ENCODE results near the gene SYVN1.
"Not testable (repeated sequence)": the region's sequence is repeated elsewhere in the genome, so short reads cannot be mapped to it uniquely, and the experiment has no call there.

The SYVN1 gene

GRCh38 chr11:65150509-65151299 is 16.4 kb upstream of the SYVN1 start:
- 71 to 78% methylated on average over 9 of the region's 12 CpGs for WGBS, 2 experiments (ENCODE audit: insufficient coverage in 2 of 2)
- no peak overlapping the region for H3K4me3 ChIP-seq (ENCODE audit: extremely low read depth, insufficient read depth, low read length, poor library complexity, severe bottlenecking)
- H3K4me1 ChIP-seq (ENCODE audit: control insufficient read depth, insufficient read depth, low read length, poor library complexity, severe bottlenecking) = peaks cover 6% of the 10 kb centered on the region

GRCh38 chr11:65150131-65150508 is 15.8 kb upstream of the SYVN1 start:
- WGBS, 2 experiments (ENCODE audit: insufficient coverage in 2 of 2) = 84 to 97% methylated on average over 4 to 8 of the region's 10 CpGs
- peaks cover 13% of the 10 kb centered on the region for H3K9me3 ChIP-seq (ENCODE audit: control insufficient read depth, low read length)
- not testable (repeated sequence) for H3K27ac ChIP-seq (ENCODE audit: low read depth, low read length, severe bottlenecking); H3K4me3 ChIP-seq (ENCODE audit: extremely low read depth, insufficient read depth, low read length, poor library complexity, severe bottlenecking); H3K4me1 ChIP-seq (ENCODE audit: control insufficient read depth, insufficient read depth, low read length, poor library complexity, severe bottlenecking); H3K36me3 ChIP-seq (ENCODE audit: control insufficient read depth, insufficient read depth, low read length)

More at GRCh38 chr11:65150509-65151299, 16.4 kb upstream of the SYVN1 start:
- H3K9me3 ChIP-seq (ENCODE audit: control insufficient read depth, low read length) = peaks cover 13% of the 10 kb centered on the region
- no peak overlapping the region for H3K27ac ChIP-seq (ENCODE audit: low read depth, low read length, severe bottlenecking)
- H3K36me3 ChIP-seq (ENCODE audit: control insufficient read depth, insufficient read depth, low read length) = no peaks in the 10 kb centered on the region

GRCh38 chr11:65148657-65149056 is 14.3 kb upstream of the SYVN1 start:
- no peak overlapping the region for H3K27ac ChIP-seq (ENCODE audit: low read depth, low read length, severe bottlenecking)
- H3K36me3 ChIP-seq (ENCODE audit: control insufficient read depth, insufficient read depth, low read length) = no peaks in the 10 kb centered on the region
- peaks cover 6% of the 10 kb centered on the region for H3K4me1 ChIP-seq (ENCODE audit: control insufficient read depth, insufficient read depth, low read length, poor library complexity, severe bottlenecking)
- no peak overlapping the region for H3K4me3 ChIP-seq (ENCODE audit: extremely low read depth, insufficient read depth, low read length, poor library complexity, severe bottlenecking)
- H3K9me3 ChIP-seq (ENCODE audit: control insufficient read depth, low read length) = peaks cover 13% of the 10 kb centered on the region
- WGBS, 2 experiments (ENCODE audit: insufficient coverage in 2 of 2) = 85% methylated on average over 2 to 5 of the region's 5 CpGs

DNA sequence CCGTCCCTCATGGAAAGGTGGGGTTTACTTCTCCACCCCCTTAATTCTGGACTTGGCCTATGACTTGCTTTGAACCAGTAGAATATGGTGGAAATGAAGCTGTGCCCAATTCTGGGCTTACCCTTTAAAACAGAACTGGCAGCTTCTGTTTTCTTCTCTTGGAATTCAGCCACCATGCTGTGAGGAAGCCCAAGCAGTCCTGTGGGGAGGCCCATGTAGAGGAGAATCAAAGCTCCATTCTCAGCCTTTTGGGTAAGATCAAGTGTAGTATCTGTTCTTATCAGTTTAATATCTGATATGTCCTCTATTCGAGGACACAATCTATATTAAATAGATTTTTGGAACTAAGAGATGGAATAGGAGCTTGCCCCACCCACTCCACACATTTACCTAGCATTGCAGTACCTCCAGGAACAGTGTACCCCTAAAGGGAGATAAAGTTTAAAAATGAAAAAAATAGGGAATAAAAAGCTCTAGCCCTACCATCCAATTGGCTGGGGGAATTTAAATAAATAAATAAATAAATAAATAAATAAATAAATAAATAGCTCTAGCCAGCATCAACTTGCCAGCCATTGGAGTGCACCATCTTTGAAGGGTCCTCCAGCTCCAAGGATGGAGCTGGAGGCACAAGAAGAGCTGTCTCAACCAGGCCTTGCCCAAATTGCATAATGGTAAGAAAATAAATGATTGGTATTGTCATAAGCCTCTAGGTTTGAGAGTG is 13.2 kb upstream of the SYVN1 start:
- Histone ChIP-seq H3K4me3 (ENCODE audit: extremely low read depth, insufficient read depth, low read length, poor library complexity, severe bottlenecking) (no peak overlapping the region), H3K27ac (ENCODE audit: low read depth, low read length, severe bottlenecking) (no peak overlapping the region), H3K36me3 (ENCODE audit: control insufficient read depth, insufficient read depth, low read length) (no peaks in the 10 kb centered on the region), H3K4me1 (ENCODE audit: control insufficient read depth, insufficient read depth, low read length, poor library complexity, severe bottlenecking) (peaks cover 6% of the 10 kb centered on the region), H3K9me3 (ENCODE audit: control insufficient read depth, low read length) (peaks cover 13% of the 10 kb centered on the region)
- WGBS, 2 experiments (ENCODE audit: insufficient coverage in 2 of 2) = no CpG with 5 or more reads among the region's 2 CpGs

DNA sequence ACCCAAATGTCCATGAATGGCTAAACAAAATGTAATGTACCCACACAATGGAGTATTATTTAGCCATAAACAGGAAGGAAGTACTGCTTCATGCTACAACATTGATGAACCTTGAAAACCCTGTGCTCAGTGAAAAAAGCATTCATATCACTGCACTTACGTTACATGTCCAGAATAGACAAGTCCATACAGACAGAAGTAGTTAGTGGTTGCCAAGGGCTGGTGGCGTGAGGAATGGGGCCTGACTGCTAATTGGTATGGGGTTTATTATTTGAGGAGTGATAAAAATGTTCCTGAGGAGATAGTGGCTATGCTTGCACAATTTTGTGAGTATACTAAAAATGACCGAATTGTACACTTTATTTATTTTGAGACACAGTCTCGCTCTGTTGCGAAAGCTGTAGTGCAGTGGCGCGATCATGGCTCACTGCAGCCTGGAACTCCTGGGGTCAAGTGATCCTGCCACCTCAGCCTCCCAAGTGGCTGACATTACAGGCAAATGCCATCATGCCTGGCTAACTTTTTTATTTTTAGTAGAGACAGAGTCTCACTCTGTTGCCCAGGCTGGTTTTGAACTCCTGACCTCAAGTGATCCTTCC is 7.7 kb upstream of the SYVN1 start:
- Histone ChIP-seq H3K9me3 (ENCODE audit: control insufficient read depth, low read length) (peaks cover 8% of the 10 kb centered on the region), H3K36me3 (ENCODE audit: control insufficient read depth, insufficient read depth, low read length) (no peaks in the 10 kb centered on the region), H3K4me3 (ENCODE audit: extremely low read depth, insufficient read depth, low read length, poor library complexity, severe bottlenecking) (no peak overlapping the region), H3K27ac (ENCODE audit: low read depth, low read length, severe bottlenecking) (no peak overlapping the region), H3K4me1 (ENCODE audit: control insufficient read depth, insufficient read depth, low read length, poor library complexity, severe bottlenecking) (no peaks in the 10 kb centered on the region)
- 91 to 93% methylated on average over 6 of the region's 7 CpGs for WGBS, 2 experiments (ENCODE audit: insufficient coverage in 2 of 2)

DNA sequence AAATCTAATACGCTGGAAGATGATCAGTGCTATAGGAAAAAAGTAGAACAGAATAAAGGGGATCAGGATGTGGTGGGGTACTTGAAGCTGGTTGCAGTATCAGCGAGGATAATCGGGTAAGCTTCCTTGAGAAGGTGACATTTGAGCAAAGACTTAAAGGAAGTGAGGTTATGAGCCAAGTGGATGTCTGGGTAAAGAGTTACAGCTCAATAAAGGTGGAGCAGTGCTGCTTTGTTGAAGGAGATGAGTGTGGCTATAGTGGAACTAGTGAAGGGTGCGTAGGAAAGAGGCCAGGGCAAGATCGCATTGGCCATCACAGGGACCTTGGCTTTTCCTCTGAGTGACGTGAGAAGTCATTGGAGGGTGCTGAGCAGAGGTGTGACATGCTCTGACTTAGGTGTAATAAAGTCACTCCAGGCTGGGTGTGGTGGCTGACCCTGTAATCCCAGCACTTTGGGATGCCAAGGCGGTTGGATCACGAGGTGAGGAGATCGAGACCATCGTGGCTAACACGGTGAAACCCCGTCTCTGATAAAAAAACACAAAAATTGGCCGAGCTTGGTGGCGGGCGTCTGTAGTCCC is 2.3 kb upstream of the SYVN1 start:
- Histone ChIP-seq H3K27ac (ENCODE audit: low read depth, low read length, severe bottlenecking) (no peak overlapping the region), H3K4me3 (ENCODE audit: extremely low read depth, insufficient read depth, low read length, poor library complexity, severe bottlenecking) (no peak overlapping the region), H3K4me1 (ENCODE audit: control insufficient read depth, insufficient read depth, low read length, poor library complexity, severe bottlenecking) (peaks cover 9% of the 10 kb centered on the region), H3K9me3 (ENCODE audit: control insufficient read depth, low read length) (no peaks in the 10 kb centered on the region), H3K36me3 (ENCODE audit: control insufficient read depth, insufficient read depth, low read length) (peaks cover 15% of the 10 kb centered on the region)
- WGBS, 2 experiments (ENCODE audit: insufficient coverage in 2 of 2) = 89 to 90% methylated on average over 14 to 15 of the region's 15 CpGs

GRCh38 chr11:65135633-65136145 is 1.4 kb upstream of the SYVN1 start:
- 70 to 76% methylated on average over 8 to 9 of the region's 11 CpGs for WGBS, 2 experiments (ENCODE audit: insufficient coverage in 2 of 2)
- peaks cover 9% of the 10 kb centered on the region for H3K4me1 ChIP-seq (ENCODE audit: control insufficient read depth, insufficient read depth, low read length, poor library complexity, severe bottlenecking)
- H3K36me3 ChIP-seq (ENCODE audit: control insufficient read depth, insufficient read depth, low read length) = peaks cover 24% of the 10 kb centered on the region
- peak overlapping the region; percentile 98 for H3K27ac ChIP-seq (ENCODE audit: low read depth, low read length, severe bottlenecking)
- no peaks in the 10 kb centered on the region for H3K9me3 ChIP-seq (ENCODE audit: control insufficient read depth, low read length)
- peak overlapping the region; percentile 99 for H3K4me3 ChIP-seq (ENCODE audit: extremely low read depth, insufficient read depth, low read length, poor library complexity, severe bottlenecking)

GRCh38 chr11:65134952-65135632 is 773 bp upstream of the SYVN1 start:
- Histone ChIP-seq H3K27ac (ENCODE audit: low read depth, low read length, severe bottlenecking) (peak overlapping the region; percentile 98), H3K9me3 (ENCODE audit: control insufficient read depth, low read length) (no peaks in the 10 kb centered on the region), H3K4me1 (ENCODE audit: control insufficient read depth, insufficient read depth, low read length, poor library complexity, severe bottlenecking) (peaks cover 9% of the 10 kb centered on the region), H3K4me3 (ENCODE audit: extremely low read depth, insufficient read depth, low read length, poor library complexity, severe bottlenecking) (peak overlapping the region; percentile 99), H3K36me3 (ENCODE audit: control insufficient read depth, insufficient read depth, low read length) (peaks cover 30% of the 10 kb centered on the region)
- 8 to 10% methylated on average over 21 to 22 of the region's 24 CpGs for WGBS, 2 experiments (ENCODE audit: insufficient coverage in 2 of 2)

GRCh38 chr11:65133724-65134123 is 595 bp downstream of the SYVN1 start:
- peaks cover 9% of the 10 kb centered on the region for H3K4me1 ChIP-seq (ENCODE audit: control insufficient read depth, insufficient read depth, low read length, poor library complexity, severe bottlenecking)
- peak overlapping the region; percentile 98 for H3K27ac ChIP-seq (ENCODE audit: low read depth, low read length, severe bottlenecking)
- H3K36me3 ChIP-seq (ENCODE audit: control insufficient read depth, insufficient read depth, low read length) = peaks cover 44% of the 10 kb centered on the region
- WGBS, 2 experiments (ENCODE audit: insufficient coverage in 2 of 2) = 0% methylated on average over 8 to 12 of the region's 20 CpGs
- H3K4me3 ChIP-seq (ENCODE audit: extremely low read depth, insufficient read depth, low read length, poor library complexity, severe bottlenecking) = peak overlapping the region; percentile 99
- H3K9me3 ChIP-seq (ENCODE audit: control insufficient read depth, low read length) = no peaks in the 10 kb centered on the region
